K562 (cell line): ENCODE results near the gene RC3H2. TPM values are rescaled to one million over a fixed set of nuclear protein-coding genes. Genes with fewer than 3 reads are reported as not detected.
"Not testable (repeated sequence)": the region's sequence is repeated elsewhere in the genome, so short reads cannot be mapped to it uniquely, and the experiment has no call there.

ENCODE experiments used
- ATAC-seq: fragments of 200-7000 bp; cut with Tn5 transposase; 3 replicates; pipeline ENCODE4 v1.9.1; 2020; ENCODE audit warnings: moderate library complexity
- BruUV-seq: library from RNA; stranded (reverse); fragments of 400-500 nt; replicated peaks from 2 replicates; lab custom pipeline; 2021; lab: Mats Ljungman, UMichigan
- CTCF ChIA-PET: fragments of 300-600 bp; formaldehyde crosslinking; extraction: SDS; loops from one replicate; lab custom pipeline; 2021; ENCODE audit warnings: low intra/inter-chr PET ratio; lab: Yijun Ruan, JAX
- POLR2A ChIA-PET: fragments of 300-600, 350-650 bp; sonication (Branson Sonifier 250); formaldehyde crosslinking; extraction: SDS; loops from one replicate; lab custom pipeline; 2021; ENCODE audit warnings: antibody characterized with exemption, inconsistent platforms; lab: Yijun Ruan, JAX
- DNase-seq, 4 experiments: peaks; one replicate each; pipeline versions ENCODE4 v3.0.0 to v3.0.0-alpha.2; 2011 to 2018; ENCODE audit warnings: low spot score in 3 of 4, mixed read lengths in 3 of 4; ENCODE audit errors: extremely low read depth in 1 of 4
- FAIRE-seq: peaks from 2 replicates; lab custom pipeline; 2011; peaks lifted over from hg19 to GRCh38; lab: Jason Lieb, UNC
- H2AFZ ChIP-seq: 2 replicates; pipeline ENCODE4 v1.6.0; 2011; ENCODE audit warnings: low read depth, low read length, control low read depth, inconsistent platforms
- H3K27ac ChIP-seq: fragments of 200-600 bp; 3 replicates; pipeline ENCODE4 v1.8.0; 2011; ENCODE audit warnings: low read depth, mild to moderate bottlenecking, control low read depth, inconsistent platforms, low read length, moderate library complexity, mixed read lengths; ENCODE audit errors: extremely low read depth
- H3K27me3 ChIP-seq, 2 experiments: fragments of 300-600 bp in 1 of 2; 2 replicates in 1 of 2; 3 replicates in 1 of 2; pipeline versions ENCODE4 v1.6.0 to v1.8.0; 2011; ENCODE audit warnings: inconsistent platforms in 2 of 2, low read length in 2 of 2, mild to moderate bottlenecking in 1 of 2, mixed read lengths in 1 of 2, moderate library complexity in 1 of 2; ENCODE audit not compliant: control insufficient read depth in 2 of 2, insufficient read depth in 2 of 2
- H3K36me3 ChIP-seq: fragments of 300-600 bp; 3 replicates; pipeline ENCODE4 v1.8.0; 2011; ENCODE audit warnings: mild to moderate bottlenecking, low read length, inconsistent platforms; ENCODE audit not compliant: control insufficient read depth, insufficient read depth
- H3K4me1 ChIP-seq, 2 experiments: fragments of 200-600 bp in 1 of 2; replicated peaks in 1 of 2; 2 replicates in 1 of 2; 3 replicates in 1 of 2; pipeline versions ENCODE4 v1.5.1 to v1.8.0; 2011; ENCODE audit warnings: inconsistent platforms in 2 of 2, low read length in 2 of 2, mild to moderate bottlenecking in 1 of 2, mixed read lengths in 1 of 2, moderate library complexity in 1 of 2; ENCODE audit not compliant: control insufficient read depth in 2 of 2, insufficient read depth in 2 of 2
- H3K4me2 ChIP-seq: 2 replicates; pipeline ENCODE4 v1.6.1; 2011; ENCODE audit warnings: low read length, control low read depth, inconsistent platforms, mixed read lengths; ENCODE audit not compliant: insufficient read depth
- H3K4me3 ChIP-seq: fragments of 200-600 bp; sonication (generic), shearing (Covaris generic); 2 replicates; pipeline ENCODE4 v1.5.1; 2016; ENCODE audit warnings: control low read depth, inconsistent platforms
- H3K79me2 ChIP-seq: fragments of 200-600 bp; 3 replicates; pipeline ENCODE4 v1.8.0; 2011; ENCODE audit warnings: low read length, inconsistent platforms; ENCODE audit not compliant: control insufficient read depth, insufficient read depth
- H3K9ac ChIP-seq, 2 experiments: 2 replicates each; pipeline versions ENCODE4 v1.6.0 to v1.6.1; 2011; ENCODE audit warnings: low read depth in 2 of 2, low read length in 2 of 2, control low read depth in 1 of 2, inconsistent platforms in 1 of 2, mild to moderate bottlenecking in 1 of 2, mixed read lengths in 1 of 2; ENCODE audit not compliant: insufficient read depth in 1 of 2
- H3K9me1 ChIP-seq: one replicate; pipeline ENCODE4 v1.6.0; 2011; ENCODE audit warnings: inconsistent platforms, mild to moderate bottlenecking, low read length, moderate library complexity; ENCODE audit not compliant: control insufficient read depth, insufficient read depth
- H3K9me3 ChIP-seq: replicated peaks from 2 replicates; pipeline ENCODE4 v1.5.1; 2011; ENCODE audit warnings: low read depth, low read length, inconsistent platforms; ENCODE audit not compliant: control insufficient read depth, insufficient read depth
- H4K20me1 ChIP-seq: replicated peaks from 2 replicates; pipeline ENCODE4 v1.6.1; 2011; ENCODE audit warnings: low read length, inconsistent platforms, mixed read lengths; ENCODE audit not compliant: control insufficient read depth, insufficient read depth
- LARP7 ChIP-seq: fragments of 450-650 bp; IDR thresholded peaks from 2 replicates; pipeline ENCODE4 v1.6.1; 2016
- SMARCE1 ChIP-seq: fragments of 450-650 bp; IDR thresholded peaks from 2 replicates; pipeline ENCODE4 v1.7.1; 2016; ENCODE audit warnings: mild to moderate bottlenecking
- WGBS: fragments of 100-300 bp; shearing (Covaris generic); methylation state at CpG from one replicate; pipeline ENCODE4 v1.1.6; 2016; ENCODE audit warnings: low coverage, mixed read lengths; ENCODE audit not compliant: insufficient coverage; ENCODE audit errors: missing lambda C conversion rate; 5-methylcytosine and 5-hydroxymethylcytosine counted together
- in situ Hi-C: fragments of 300-500 bp; cut with MboI; formaldehyde crosslinking; loops from 4 replicates; pipeline ENCODE4 v1.15.0; 2018; ENCODE audit warnings: inconsistent platforms, mixed read lengths
- intact Hi-C: fragments of 100-400 bp; cut with micrococcal nuclease; formaldehyde crosslinking; loops from 2 replicates; pipeline ENCODE4 v1.14.2; 2022
- polyA plus RNA-seq, 8 experiments: library from polyadenylated mRNA; depleted of rRNA in 4 of 8; stranded (reverse) in 5 of 8; unstranded in 3 of 8; fragments of >200 nt; fragmentation: Nextera tagmentation in 2 of 8; fragmentation: Illumina TruSeq in 1 of 8; extraction: Ambion mirVana in 2 of 8; extraction: Trizol in 1 of 8; gene quantifications; 2 replicates each; pipeline versions ENCODE4 v1.2.1 to v1.2.3, GENCODE V29; 2011 to 2014; ENCODE audit warnings: inconsistent platforms in 1 of 8, missing spikeins in 1 of 8
- total RNA-seq, 7 experiments: library from RNA; depleted of rRNA in 6 of 7; stranded (reverse); fragments of >200 nt in 6 of 7; fragmentation: Illumina TruSeq in 2 of 7; extraction: Trizol in 2 of 7; gene quantifications; 2 replicates each; pipeline versions ENCODE4 v1.2.1 to v1.2.3, GENCODE V29; 2011 to 2021; ENCODE audit warnings: low replicate concordance in 1 of 7
- TF ChIP-seq, protein P1 (sequence below): fragments of 450-650 bp; IDR thresholded peaks from 2 replicates; pipeline ENCODE4 v1.6.1; 2018; ENCODE audit not compliant: partially characterized antibody
- TF ChIP-seq, protein P2 (sequence below): sonication (generic); formaldehyde crosslinking; IDR thresholded peaks from 2 replicates; pipeline ENCODE4 v1.8.0; 2022; ENCODE audit warnings: missing genetic modification reagents, mild to moderate bottlenecking, moderate library complexity, borderline replicate concordance
- TF ChIP-seq, protein P3 (sequence below): sonication (generic); formaldehyde crosslinking; IDR thresholded peaks from 2 replicates; pipeline ENCODE4 v1.8.0; 2023; ENCODE audit warnings: mild to moderate bottlenecking, missing genetic modification reagents

The RC3H2 gene
- total and polyA plus RNA-seq, 9 of the 15 experiments (the other 6 are each of a cell fraction or from before 2014, with no cell fraction given) = 5.6 to 35.4 (median 18.6) TPM

DNA sequence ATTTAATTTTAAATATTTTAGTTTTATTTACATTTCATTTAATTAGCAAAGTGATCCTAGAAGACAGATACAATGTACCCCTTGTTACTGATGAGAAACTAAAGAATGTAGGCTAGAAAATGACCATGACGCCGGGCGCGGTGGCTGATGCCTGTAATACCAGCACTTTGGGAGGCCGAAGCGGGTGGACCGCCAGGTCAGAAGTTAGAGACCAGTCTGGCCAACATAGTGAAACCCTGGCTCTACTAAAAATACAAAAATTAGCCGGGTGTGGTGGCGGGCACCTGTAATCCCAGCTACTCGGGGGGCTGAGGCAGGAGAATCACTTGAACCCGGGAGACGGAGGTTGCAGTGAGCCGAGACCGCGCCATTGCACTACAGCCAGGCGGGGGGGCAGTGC lies 963 bp upstream of the RC3H2 start:
- 86% methylated on average over 12 of the region's 16 CpGs for WGBS
- CTCF ChIA-PET, BruUV-seq, POLR2A ChIA-PET, H3K4me1 ChIP-seq, H3K9me3 ChIP-seq, H3K27ac ChIP-seq, in situ Hi-C loops, H3K4me2 ChIP-seq, H3K4me3 ChIP-seq, ATAC-seq, H3K9me1 ChIP-seq, H3K27me3 ChIP-seq, DNase-seq, FAIRE-seq, intact Hi-C loops, H3K9ac ChIP-seq, H2AFZ ChIP-seq, H4K20me1 ChIP-seq: not testable (repeated sequence)
- H3K36me3 ChIP-seq = peaks cover 19% of the 10 kb centered on the region
- peaks cover 50% of the 10 kb centered on the region for H3K79me2 ChIP-seq

DNA sequence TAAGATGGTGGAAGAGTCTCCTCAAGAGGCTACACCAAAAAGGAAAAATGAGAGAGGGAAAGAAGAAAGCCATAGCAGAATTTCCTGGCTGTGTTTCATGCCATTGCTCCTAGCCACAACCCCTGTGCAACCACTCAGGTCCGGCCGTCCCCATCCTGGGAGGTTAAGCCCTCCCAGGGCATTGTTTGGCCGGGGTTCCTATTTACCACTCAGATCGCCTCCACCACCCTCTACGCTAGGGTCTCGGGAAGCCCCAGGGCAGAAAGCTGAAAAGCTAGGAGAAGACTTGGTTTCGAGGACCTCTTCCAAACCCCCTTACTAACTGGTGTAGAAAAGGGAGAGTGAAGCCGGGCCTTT lies 715 bp downstream of the RC3H2 start:
- WGBS = 2% methylated on average over 8 of the region's 8 CpGs
- Histone ChIP-seq H3K36me3 (peaks cover 8% of the 10 kb centered on the region; the same call in 2 of the 3 replicates), H3K4me2 (peak overlapping the region; percentile 86), H3K9me1 (no peaks in the 10 kb centered on the region), H3K9me3 (no peaks in the 10 kb centered on the region), H2AFZ (peak overlapping the region; percentile 91), H3K27ac (peak overlapping the region; percentile 91), H3K79me2 (peaks cover 55% of the 10 kb centered on the region), H3K4me3 (peak overlapping the region; percentile 71), H4K20me1 (no peaks in the 10 kb centered on the region), H3K27me3 (no peaks in the 10 kb centered on the region), H3K9ac (peak overlapping the region; percentile 95 to 98), H3K4me1 (peaks cover 3 to 7% of the 10 kb centered on the region in 2 experiments; a peak in 3 of 5 replicates)
- FAIRE-seq (no peak), DNase-seq (peak in 3 of 4 experiments; percentile 11 to 62 (median 48)), ATAC-seq (peak; percentile 79)
- CTCF ChIA-PET = no interaction called here
- POLR2A ChIA-PET = interaction anchor here (0.5 to 2.1 kb wide), 8 partner anchors 9 to 446 kb away, joined by 3 to 14 read pairs (median 4); partner anchors contain the start of gene ZBTB6
- intact Hi-C loops (loop anchor here (1.0 kb wide), 1 partner anchor 27 kb away; the partner anchor contains the start of gene ZBTB26), in situ Hi-C loops (no loop called here)
- no TSS peak for BruUV-seq
- TF ChIP-seq SMARCE1 = 0 out of 2 replicates have a peak, but pooled peaks have one; percentile 15
- no peak for TF ChIP-seq LARP7
- TF ChIP-seq, protein P1, sequence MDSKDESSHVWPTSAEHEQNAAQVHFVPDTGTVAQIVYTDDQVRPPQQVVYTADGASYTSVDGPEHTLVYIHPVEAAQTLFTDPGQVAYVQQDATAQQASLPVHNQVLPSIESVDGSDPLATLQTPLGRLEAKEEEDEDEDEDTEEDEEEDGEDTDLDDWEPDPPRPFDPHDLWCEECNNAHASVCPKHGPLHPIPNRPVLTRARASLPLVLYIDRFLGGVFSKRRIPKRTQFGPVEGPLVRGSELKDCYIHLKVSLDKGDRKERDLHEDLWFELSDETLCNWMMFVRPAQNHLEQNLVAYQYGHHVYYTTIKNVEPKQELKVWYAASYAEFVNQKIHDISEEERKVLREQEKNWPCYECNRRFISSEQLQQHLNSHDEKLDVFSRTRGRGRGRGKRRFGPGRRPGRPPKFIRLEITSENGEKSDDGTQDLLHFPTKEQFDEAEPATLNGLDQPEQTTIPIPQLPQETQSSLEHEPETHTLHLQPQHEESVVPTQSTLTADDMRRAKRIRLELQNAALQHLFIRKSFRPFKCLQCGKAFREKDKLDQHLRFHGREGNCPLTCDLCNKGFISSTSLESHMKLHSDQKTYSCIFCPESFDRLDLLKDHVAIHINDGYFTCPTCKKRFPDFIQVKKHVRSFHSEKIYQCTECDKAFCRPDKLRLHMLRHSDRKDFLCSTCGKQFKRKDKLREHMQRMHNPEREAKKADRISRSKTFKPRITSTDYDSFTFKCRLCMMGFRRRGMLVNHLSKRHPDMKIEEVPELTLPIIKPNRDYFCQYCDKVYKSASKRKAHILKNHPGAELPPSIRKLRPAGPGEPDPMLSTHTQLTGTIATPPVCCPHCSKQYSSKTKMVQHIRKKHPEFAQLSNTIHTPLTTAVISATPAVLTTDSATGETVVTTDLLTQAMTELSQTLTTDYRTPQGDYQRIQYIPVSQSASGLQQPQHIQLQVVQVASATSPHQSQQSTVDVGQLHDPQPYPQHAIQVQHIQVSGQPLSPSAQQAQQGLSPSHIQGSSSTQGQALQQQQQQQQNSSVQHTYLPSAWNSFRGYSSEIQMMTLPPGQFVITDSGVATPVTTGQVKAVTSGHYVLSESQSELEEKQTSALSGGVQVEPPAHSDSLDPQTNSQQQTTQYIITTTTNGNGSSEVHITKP = peak; percentile 45
- TF ChIP-seq, protein P2, sequence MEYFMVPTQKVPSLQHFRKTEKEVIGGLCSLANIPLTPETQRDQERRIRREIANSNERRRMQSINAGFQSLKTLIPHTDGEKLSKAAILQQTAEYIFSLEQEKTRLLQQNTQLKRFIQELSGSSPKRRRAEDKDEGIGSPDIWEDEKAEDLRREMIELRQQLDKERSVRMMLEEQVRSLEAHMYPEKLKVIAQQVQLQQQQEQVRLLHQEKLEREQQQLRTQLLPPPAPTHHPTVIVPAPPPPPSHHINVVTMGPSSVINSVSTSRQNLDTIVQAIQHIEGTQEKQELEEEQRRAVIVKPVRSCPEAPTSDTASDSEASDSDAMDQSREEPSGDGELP (CRISPR knock-in tag) = 0 out of 2 replicates have a peak, but pooled peaks have one; percentile 29
- TF ChIP-seq, protein P3, sequence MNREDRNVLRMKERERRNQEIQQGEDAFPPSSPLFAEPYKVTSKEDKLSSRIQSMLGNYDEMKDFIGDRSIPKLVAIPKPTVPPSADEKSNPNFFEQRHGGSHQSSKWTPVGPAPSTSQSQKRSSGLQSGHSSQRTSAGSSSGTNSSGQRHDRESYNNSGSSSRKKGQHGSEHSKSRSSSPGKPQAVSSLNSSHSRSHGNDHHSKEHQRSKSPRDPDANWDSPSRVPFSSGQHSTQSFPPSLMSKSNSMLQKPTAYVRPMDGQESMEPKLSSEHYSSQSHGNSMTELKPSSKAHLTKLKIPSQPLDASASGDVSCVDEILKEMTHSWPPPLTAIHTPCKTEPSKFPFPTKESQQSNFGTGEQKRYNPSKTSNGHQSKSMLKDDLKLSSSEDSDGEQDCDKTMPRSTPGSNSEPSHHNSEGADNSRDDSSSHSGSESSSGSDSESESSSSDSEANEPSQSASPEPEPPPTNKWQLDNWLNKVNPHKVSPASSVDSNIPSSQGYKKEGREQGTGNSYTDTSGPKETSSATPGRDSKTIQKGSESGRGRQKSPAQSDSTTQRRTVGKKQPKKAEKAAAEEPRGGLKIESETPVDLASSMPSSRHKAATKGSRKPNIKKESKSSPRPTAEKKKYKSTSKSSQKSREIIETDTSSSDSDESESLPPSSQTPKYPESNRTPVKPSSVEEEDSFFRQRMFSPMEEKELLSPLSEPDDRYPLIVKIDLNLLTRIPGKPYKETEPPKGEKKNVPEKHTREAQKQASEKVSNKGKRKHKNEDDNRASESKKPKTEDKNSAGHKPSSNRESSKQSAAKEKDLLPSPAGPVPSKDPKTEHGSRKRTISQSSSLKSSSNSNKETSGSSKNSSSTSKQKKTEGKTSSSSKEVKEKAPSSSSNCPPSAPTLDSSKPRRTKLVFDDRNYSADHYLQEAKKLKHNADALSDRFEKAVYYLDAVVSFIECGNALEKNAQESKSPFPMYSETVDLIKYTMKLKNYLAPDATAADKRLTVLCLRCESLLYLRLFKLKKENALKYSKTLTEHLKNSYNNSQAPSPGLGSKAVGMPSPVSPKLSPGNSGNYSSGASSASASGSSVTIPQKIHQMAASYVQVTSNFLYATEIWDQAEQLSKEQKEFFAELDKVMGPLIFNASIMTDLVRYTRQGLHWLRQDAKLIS (CRISPR knock-in tag) = peak; percentile 22
